Measurements from ENCODE around the gene IMPACT. TPM values are rescaled to one million over a fixed set of nuclear protein-coding genes. Genes with fewer than 3 reads are reported as not detected.

Gene IMPACT
- total RNA-seq, 4 donors from 2014 or later: 10.0 to 38.5 (median 20.1) TPM

DNA sequence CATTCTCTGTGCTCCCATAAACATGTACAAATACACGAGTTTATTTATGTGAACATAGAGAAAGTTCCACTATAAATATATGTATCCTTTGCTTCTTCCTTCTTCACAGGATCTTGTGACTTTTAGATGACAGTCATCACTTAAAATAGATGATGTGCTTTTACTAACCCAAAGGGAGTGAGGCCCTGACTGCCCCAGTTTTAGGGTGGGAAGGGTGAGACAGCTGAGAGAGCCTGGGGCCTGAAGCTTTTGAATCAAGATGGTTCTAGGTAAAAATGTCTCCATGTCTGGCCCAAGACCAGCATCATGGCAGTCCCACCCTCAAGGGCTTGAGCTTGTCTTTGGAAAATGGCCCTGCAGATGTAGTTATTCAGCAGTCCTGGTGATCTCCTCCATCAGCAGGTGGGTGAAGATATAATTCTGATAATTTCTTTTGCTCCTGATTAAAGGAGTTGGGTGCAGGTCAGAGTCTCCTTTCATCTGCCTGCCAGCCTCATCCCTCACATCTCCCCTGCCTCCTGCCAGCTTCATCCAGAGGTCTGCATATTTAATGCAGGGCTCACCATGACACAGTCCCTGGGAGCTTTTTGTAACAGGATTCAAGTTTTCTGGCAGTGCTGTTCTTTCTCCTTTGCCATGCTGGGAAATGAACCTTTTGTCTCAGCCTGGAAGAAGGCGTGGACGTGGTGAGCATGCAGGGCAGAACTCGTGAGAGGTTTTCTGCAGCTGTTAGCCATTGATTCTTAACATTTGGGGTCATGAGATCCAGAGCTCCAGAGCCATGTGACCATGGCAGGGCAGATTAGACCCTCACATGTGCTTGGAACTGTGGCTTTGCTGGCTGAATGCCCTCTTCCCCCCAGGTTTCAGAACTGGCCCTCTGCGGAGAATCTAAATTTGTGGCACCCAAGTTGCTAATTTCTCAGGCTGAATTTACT lies 36.6 kb downstream of the IMPACT start:
- Histone ChIP-seq H3K27ac (no peak overlapping the region), H3K27me3 (no peaks in the 10 kb centered on the region), H3K4me3 (no peak overlapping the region), H3K4me1 (no peaks in the 10 kb centered on the region), H3K9me3 (no peaks in the 10 kb centered on the region), H3K36me3 (no peaks in the 10 kb centered on the region)
- intact Hi-C loops (cut with DNase I): no loop called here
- WGBS, 2 donors: 56 to 64% methylated on average over 3 to 5 of the region's 5 CpGs
- no peak for DNase-seq
- no peak for TF ChIP-seq POLR2A (IDR thresholded peaks at IDR 0.05)
- TF ChIP-seq, protein P1, sequence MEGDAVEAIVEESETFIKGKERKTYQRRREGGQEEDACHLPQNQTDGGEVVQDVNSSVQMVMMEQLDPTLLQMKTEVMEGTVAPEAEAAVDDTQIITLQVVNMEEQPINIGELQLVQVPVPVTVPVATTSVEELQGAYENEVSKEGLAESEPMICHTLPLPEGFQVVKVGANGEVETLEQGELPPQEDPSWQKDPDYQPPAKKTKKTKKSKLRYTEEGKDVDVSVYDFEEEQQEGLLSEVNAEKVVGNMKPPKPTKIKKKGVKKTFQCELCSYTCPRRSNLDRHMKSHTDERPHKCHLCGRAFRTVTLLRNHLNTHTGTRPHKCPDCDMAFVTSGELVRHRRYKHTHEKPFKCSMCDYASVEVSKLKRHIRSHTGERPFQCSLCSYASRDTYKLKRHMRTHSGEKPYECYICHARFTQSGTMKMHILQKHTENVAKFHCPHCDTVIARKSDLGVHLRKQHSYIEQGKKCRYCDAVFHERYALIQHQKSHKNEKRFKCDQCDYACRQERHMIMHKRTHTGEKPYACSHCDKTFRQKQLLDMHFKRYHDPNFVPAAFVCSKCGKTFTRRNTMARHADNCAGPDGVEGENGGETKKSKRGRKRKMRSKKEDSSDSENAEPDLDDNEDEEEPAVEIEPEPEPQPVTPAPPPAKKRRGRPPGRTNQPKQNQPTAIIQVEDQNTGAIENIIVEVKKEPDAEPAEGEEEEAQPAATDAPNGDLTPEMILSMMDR (IDR thresholded peaks at IDR 0.05): no peak

DNA sequence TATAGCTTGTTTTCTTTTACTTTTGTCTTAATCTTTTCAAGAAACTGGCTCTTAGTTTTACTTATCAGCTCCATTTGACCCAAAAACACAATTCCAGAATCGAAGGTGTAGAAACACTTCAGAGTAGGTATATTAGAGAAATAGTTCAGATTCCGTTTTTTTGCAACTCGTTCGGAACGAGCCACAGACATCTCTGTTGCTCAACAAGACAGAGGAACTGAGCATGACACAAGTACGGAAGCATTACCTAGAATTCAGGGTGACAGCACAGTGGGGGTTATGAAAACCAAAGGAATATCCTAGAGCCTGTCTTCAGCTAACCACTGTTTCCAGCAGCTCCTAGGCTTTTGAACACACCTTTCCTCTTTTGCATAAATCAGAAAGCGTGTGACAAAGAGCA lies 39.0 kb downstream of the IMPACT start:
- H3K4me3 ChIP-seq: no peak overlapping the region
- TF ChIP-seq, protein P1 (IDR thresholded peaks at IDR 0.05): no peak
- TF ChIP-seq POLR2A (IDR thresholded peaks at IDR 0.05): no peak
- H3K27me3 ChIP-seq: no peaks in the 10 kb centered on the region
- no peaks in the 10 kb centered on the region for H3K36me3 ChIP-seq
- 86 to 90% methylated on average over 7 of the region's 7 CpGs for WGBS, 2 donors
- peaks cover 0 to 8% (median 0%) of the 10 kb centered on the region in 3 donors for H3K4me1 ChIP-seq
- no peaks in the 10 kb centered on the region for H3K9me3 ChIP-seq
- intact Hi-C loops (cut with DNase I): no loop called here
- DNase-seq: no peak
- H3K27ac ChIP-seq: no peak overlapping the region

DNA sequence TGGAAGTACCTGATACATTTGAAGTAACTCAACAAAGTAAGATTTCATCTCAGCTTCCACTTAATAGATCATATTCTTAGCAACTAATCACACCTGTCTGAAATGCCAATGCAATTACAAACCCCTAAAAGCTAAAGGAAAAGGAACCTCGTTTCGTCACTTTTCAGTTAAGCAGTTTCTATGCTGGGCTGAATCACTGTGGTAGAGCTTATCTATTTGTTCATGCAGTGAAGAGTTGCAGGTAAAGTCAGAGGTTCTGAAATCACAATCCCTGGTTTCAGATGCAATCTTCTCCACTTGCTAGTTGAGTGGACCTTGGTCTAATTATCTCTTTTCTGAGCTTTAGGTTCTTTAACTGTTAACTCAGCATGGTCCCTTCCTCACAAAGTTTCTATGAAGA lies 40.3 kb downstream of the IMPACT start:
- no peak for DNase-seq
- TF ChIP-seq POLR2A (IDR thresholded peaks at IDR 0.05): no peak
- TF ChIP-seq, protein P1 (IDR thresholded peaks at IDR 0.05): no peak
- H3K4me1 ChIP-seq: peaks cover 0 to 9% (median 0%) of the 10 kb centered on the region in 3 donors
- H3K4me3 ChIP-seq: no peak overlapping the region
- no peaks in the 10 kb centered on the region for H3K27me3 ChIP-seq
- 61 to 80% methylated on average over 2 of the region's 2 CpGs for WGBS, 2 donors
- H3K36me3 ChIP-seq: no peaks in the 10 kb centered on the region
- H3K9me3 ChIP-seq: no peaks in the 10 kb centered on the region
- intact Hi-C loops (cut with DNase I): no loop called here
- H3K27ac ChIP-seq: no peak overlapping the region

DNA sequence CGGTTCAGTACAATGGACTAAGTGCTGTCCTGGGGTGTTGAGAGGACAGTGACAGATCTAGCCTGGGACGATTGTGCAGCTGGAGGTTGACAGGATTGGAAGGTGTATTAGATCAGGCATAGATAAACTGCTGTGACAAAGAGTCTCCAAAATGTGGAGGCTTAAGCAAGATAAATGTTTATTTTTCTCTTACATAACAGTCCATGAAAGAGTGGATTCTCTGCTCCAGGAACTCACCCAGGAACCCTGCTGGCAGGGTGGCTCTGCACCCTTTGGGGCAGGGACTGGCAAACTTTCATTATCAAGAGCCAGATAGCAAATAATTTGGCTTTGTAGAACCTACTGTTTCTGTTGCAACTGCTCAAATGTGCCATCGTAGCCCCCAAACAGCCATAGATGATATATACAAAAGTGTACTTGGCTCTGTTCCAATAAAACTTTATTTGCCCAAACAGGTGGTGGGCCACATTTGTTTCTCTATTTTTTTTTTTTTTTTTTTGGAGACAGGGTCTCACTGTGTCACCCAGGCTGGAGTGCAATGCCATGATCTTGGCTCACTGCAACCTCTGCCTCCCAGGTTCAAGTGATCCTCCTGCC lies 43.6 kb downstream of the IMPACT start:
- intact Hi-C loops (cut with DNase I): no loop called here
- no peak overlapping the region for H3K4me3 ChIP-seq
- H3K36me3 ChIP-seq: no peaks in the 10 kb centered on the region
- WGBS, 2 donors: 42 to 56% methylated on average over 3 of the region's 3 CpGs
- H3K4me1 ChIP-seq: peaks cover 0 to 9% (median 0%) of the 10 kb centered on the region in 3 donors
- no peak for TF ChIP-seq POLR2A (IDR thresholded peaks at IDR 0.05)
- TF ChIP-seq, protein P1 (IDR thresholded peaks at IDR 0.05): no peak
- no peaks in the 10 kb centered on the region for H3K27me3 ChIP-seq
- no peaks in the 10 kb centered on the region for H3K9me3 ChIP-seq
- DNase-seq: no peak
- no peak overlapping the region for H3K27ac ChIP-seq

DNA sequence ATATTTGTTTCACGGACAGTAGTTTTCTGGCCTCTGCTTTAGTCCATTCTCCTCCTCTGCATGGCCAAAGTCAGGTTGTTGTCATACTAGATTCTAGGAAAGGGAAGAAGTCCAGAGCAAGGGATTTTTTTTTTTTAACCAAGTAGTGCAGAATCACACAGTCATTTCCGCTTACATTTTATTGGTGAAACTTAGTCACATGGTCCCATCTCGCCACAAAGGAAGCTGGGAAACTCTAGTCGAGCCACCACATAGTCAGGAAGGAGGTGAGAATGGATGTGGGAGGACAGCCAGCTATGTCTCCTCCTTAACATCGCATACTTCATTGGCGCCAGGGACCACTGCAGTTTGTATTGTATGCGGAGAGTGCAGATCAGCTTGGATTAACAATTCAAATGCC lies 44.3 kb downstream of the IMPACT start:
- H3K27ac ChIP-seq: no peak overlapping the region
- TF ChIP-seq POLR2A (IDR thresholded peaks at IDR 0.05): no peak
- TF ChIP-seq, protein P1 (IDR thresholded peaks at IDR 0.05): no peak
- peaks cover 0 to 9% (median 0%) of the 10 kb centered on the region in 3 donors for H3K4me1 ChIP-seq
- 88 to 93% methylated on average over 6 to 7 of the region's 7 CpGs for WGBS, 2 donors
- intact Hi-C loops (cut with DNase I): no loop called here
- H3K4me3 ChIP-seq: no peak overlapping the region
- no peaks in the 10 kb centered on the region for H3K36me3 ChIP-seq
- H3K9me3 ChIP-seq: no peaks in the 10 kb centered on the region
- H3K27me3 ChIP-seq: no peaks in the 10 kb centered on the region
- no peak for DNase-seq

All from esophagus squamous epithelium (tissue), 5 donors.